Measurements from ENCODE around the gene KNSTRN. TPM values are rescaled to one million over a fixed set of nuclear protein-coding genes. Genes with fewer than 3 reads are reported as not detected.

The KNSTRN gene
- total and polyA plus RNA-seq, 2 experiments from 2014 or later: 67.9 to 80.4 TPM

DNA sequence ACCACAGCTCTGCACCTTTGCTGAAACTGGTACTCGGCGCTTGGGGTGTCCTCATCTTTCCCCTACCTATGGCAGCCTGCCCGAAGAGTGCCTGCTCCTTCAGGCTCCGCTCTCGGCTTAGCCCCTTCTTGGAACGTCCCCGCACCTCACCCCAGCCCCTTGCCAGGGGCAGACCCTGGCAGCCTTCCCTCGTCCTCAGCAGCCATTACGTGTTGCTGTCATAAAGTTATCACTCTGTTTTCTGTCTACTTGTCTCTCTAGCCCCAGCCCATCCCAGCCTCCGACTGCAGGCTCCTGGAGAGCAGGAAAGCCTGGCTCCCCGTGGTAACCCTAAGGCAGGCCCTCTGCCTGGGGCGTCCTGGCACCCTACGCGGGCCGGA lies 53.2 kb downstream of the KNSTRN start:
- TF ChIP-seq ZNF114 (CRISPR knock-in tag; IDR thresholded peaks at IDR 0.05) (no peak), STAT1 (IDR thresholded peaks at IDR 0.05; ENCODE audit: unreplicated experiment) (no peak), EZH2phosphoT487 (IDR thresholded peaks at IDR 0.05; ENCODE audit: unreplicated experiment) (no peak), EZH2 (IDR thresholded peaks at IDR 0.05; ENCODE audit: low read depth, unreplicated experiment) (no peak), JUNB (IDR thresholded peaks at IDR 0.05; ENCODE audit: unreplicated experiment) (no peak), POLR2AphosphoS5 (IDR thresholded peaks at IDR 0.05; ENCODE audit: low read depth) (no peak), NANOG (IDR thresholded peaks at IDR 0.05; ENCODE audit: borderline replicate concordance) (no peak), ZNF331 (CRISPR knock-in tag; IDR thresholded peaks at IDR 0.05; ENCODE audit: low read depth) (no peak), CREB1 (CRISPR knock-in tag; IDR thresholded peaks at IDR 0.05; ENCODE audit: low read depth) (no peak)
- TF ChIP-seq, protein P1, sequence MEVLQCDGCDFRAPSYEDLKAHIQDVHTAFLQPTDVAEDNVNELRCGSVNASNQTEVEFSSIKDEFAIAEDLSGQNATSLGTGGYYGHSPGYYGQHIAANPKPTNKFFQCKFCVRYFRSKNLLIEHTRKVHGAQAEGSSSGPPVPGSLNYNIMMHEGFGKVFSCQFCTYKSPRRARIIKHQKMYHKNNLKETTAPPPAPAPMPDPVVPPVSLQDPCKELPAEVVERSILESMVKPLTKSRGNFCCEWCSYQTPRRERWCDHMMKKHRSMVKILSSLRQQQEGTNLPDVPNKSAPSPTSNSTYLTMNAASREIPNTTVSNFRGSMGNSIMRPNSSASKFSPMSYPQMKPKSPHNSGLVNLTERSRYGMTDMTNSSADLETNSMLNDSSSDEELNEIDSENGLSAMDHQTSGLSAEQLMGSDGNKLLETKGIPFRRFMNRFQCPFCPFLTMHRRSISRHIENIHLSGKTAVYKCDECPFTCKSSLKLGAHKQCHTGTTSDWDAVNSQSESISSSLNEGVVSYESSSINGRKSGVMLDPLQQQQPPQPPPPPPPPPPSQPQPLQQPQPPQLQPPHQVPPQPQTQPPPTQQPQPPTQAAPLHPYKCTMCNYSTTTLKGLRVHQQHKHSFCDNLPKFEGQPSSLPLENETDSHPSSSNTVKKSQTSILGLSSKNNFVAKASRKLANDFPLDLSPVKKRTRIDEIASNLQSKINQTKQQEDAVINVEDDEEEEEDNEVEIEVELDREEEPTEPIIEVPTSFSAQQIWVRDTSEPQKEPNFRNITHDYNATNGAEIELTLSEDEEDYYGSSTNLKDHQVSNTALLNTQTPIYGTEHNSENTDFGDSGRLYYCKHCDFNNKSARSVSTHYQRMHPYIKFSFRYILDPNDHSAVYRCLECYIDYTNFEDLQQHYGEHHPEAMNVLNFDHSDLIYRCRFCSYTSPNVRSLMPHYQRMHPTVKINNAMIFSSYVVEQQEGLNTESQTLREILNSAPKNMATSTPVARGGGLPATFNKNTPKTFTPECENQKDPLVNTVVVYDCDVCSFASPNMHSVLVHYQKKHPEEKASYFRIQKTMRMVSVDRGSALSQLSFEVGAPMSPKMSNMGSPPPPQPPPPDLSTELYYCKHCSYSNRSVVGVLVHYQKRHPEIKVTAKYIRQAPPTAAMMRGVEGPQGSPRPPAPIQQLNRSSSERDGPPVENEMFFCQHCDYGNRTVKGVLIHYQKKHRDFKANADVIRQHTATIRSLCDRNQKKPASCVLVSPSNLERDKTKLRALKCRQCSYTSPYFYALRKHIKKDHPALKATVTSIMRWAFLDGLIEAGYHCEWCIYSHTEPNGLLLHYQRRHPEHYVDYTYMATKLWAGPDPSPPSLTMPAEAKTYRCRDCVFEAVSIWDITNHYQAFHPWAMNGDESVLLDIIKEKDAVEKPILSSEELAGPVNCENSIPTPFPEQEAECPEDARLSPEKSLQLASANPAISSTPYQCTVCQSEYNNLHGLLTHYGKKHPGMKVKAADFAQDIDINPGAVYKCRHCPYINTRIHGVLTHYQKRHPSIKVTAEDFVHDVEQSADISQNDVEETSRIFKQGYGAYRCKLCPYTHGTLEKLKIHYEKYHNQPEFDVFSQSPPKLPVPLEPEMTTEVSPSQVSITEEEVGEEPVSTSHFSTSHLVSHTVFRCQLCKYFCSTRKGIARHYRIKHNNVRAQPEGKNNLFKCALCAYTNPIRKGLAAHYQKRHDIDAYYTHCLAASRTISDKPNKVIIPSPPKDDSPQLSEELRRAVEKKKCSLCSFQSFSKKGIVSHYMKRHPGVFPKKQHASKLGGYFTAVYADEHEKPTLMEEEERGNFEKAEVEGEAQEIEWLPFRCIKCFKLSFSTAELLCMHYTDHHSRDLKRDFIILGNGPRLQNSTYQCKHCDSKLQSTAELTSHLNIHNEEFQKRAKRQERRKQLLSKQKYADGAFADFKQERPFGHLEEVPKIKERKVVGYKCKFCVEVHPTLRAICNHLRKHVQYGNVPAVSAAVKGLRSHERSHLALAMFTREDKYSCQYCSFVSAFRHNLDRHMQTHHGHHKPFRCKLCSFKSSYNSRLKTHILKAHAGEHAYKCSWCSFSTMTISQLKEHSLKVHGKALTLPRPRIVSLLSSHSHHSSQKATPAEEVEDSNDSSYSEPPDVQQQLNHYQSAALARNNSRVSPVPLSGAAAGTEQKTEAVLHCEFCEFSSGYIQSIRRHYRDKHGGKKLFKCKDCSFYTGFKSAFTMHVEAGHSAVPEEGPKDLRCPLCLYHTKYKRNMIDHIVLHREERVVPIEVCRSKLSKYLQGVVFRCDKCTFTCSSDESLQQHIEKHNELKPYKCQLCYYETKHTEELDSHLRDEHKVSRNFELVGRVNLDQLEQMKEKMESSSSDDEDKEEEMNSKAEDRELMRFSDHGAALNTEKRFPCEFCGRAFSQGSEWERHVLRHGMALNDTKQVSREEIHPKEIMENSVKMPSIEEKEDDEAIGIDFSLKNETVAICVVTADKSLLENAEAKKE (CRISPR knock-in tag; IDR thresholded peaks at IDR 0.05): no peak
- TF ChIP-seq, protein P2, sequence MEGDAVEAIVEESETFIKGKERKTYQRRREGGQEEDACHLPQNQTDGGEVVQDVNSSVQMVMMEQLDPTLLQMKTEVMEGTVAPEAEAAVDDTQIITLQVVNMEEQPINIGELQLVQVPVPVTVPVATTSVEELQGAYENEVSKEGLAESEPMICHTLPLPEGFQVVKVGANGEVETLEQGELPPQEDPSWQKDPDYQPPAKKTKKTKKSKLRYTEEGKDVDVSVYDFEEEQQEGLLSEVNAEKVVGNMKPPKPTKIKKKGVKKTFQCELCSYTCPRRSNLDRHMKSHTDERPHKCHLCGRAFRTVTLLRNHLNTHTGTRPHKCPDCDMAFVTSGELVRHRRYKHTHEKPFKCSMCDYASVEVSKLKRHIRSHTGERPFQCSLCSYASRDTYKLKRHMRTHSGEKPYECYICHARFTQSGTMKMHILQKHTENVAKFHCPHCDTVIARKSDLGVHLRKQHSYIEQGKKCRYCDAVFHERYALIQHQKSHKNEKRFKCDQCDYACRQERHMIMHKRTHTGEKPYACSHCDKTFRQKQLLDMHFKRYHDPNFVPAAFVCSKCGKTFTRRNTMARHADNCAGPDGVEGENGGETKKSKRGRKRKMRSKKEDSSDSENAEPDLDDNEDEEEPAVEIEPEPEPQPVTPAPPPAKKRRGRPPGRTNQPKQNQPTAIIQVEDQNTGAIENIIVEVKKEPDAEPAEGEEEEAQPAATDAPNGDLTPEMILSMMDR (conservative IDR thresholded peaks at IDR 0.05; ENCODE audit: low read depth in 2 of 2): no peak
- TF ChIP-seq, protein P3, sequence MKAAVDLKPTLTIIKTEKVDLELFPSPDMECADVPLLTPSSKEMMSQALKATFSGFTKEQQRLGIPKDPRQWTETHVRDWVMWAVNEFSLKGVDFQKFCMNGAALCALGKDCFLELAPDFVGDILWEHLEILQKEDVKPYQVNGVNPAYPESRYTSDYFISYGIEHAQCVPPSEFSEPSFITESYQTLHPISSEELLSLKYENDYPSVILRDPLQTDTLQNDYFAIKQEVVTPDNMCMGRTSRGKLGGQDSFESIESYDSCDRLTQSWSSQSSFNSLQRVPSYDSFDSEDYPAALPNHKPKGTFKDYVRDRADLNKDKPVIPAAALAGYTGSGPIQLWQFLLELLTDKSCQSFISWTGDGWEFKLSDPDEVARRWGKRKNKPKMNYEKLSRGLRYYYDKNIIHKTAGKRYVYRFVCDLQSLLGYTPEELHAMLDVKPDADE (IDR thresholded peaks at IDR 0.05): no peak
- TF ChIP-seq, protein P4, sequence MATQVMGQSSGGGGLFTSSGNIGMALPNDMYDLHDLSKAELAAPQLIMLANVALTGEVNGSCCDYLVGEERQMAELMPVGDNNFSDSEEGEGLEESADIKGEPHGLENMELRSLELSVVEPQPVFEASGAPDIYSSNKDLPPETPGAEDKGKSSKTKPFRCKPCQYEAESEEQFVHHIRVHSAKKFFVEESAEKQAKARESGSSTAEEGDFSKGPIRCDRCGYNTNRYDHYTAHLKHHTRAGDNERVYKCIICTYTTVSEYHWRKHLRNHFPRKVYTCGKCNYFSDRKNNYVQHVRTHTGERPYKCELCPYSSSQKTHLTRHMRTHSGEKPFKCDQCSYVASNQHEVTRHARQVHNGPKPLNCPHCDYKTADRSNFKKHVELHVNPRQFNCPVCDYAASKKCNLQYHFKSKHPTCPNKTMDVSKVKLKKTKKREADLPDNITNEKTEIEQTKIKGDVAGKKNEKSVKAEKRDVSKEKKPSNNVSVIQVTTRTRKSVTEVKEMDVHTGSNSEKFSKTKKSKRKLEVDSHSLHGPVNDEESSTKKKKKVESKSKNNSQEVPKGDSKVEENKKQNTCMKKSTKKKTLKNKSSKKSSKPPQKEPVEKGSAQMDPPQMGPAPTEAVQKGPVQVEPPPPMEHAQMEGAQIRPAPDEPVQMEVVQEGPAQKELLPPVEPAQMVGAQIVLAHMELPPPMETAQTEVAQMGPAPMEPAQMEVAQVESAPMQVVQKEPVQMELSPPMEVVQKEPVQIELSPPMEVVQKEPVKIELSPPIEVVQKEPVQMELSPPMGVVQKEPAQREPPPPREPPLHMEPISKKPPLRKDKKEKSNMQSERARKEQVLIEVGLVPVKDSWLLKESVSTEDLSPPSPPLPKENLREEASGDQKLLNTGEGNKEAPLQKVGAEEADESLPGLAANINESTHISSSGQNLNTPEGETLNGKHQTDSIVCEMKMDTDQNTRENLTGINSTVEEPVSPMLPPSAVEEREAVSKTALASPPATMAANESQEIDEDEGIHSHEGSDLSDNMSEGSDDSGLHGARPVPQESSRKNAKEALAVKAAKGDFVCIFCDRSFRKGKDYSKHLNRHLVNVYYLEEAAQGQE (IDR thresholded peaks at IDR 0.05; ENCODE audit: unreplicated experiment): no peak
- Histone ChIP-seq H3K27ac (ENCODE audit: low read depth) (no peak overlapping the region), H3K4me1 (ENCODE audit: insufficient read depth) (peaks cover 36% of the 10 kb centered on the region), H3K36me3 (ENCODE audit: insufficient read depth) (no peaks in the 10 kb centered on the region), H3K9me2 (ENCODE audit: insufficient read depth) (no peaks in the 10 kb centered on the region), H3F3A (replicated peaks; ENCODE audit: low read depth) (0 out of 2 replicates have a peak, but pooled peaks cover 9% of the 10 kb centered on the region), H3K79me2 (replicated peaks; ENCODE audit: insufficient read depth) (0 out of 2 replicates have a peak, but pooled peaks cover 2% of the 10 kb centered on the region), H3K4me3 (peak overlapping the region; percentile 82), H2AFZ (peak overlapping the region; percentile 94), H4K20me1 (replicated peaks; ENCODE audit: insufficient read depth) (no peaks in the 10 kb centered on the region), H3K4me2 (peak overlapping the region; percentile 100), H3K27me3 (ENCODE audit: insufficient read depth) (peaks cover 38% of the 10 kb centered on the region)
- H3K27me3 Mint-ChIP-seq (ENCODE audit: insufficient read depth, low read depth, poor library complexity): peaks cover 46% of the 10 kb centered on the region
- no peak; the same call in 2 of the 3 replicates for ATAC-seq
- DNase-seq (ENCODE audit: low spot score): no peak
- peak overlapping the region; percentile 70 for H3K4me3 Mint-ChIP-seq
- no peak overlapping the region for H3K27ac Mint-ChIP-seq
- peaks cover 38% of the 10 kb centered on the region for H3K4me1 Mint-ChIP-seq
- H3K9me3 Mint-ChIP-seq: no peaks in the 10 kb centered on the region
- H3K36me3 Mint-ChIP-seq (ENCODE audit: low read depth): no peaks in the 10 kb centered on the region

Measured in GM23338 (cell line).